HepG2 (cell line): ENCODE measurements around the gene PARD3. TPM values are rescaled to one million over a fixed set of nuclear protein-coding genes. Genes with fewer than 3 reads are reported as not detected.

ENCODE experiments used
- ADNP ChIP-seq: sonication (generic); formaldehyde crosslinking; IDR thresholded peaks from 2 replicates; pipeline ENCODE4 v1.4.0; 2020; ENCODE audit warnings: missing genetic modification reagents
- CREB1 ChIP-seq, 2 experiments: fragments of 450-650 bp in 1 of 2; IDR thresholded peaks; 2 replicates each; pipeline ENCODE4 v1.6.1; 2016 to 2017; ENCODE audit warnings: control low read depth in 1 of 2, mild to moderate bottlenecking in 1 of 2, missing compliant biosample characterization in 1 of 2, missing genetic modification characterization in 1 of 2
- GATA4 ChIP-seq: sonication (generic); IDR thresholded peaks from 2 replicates; pipeline ENCODE4 v1.6.1; 2016; ENCODE audit warnings: antibody characterized with exemption, low read depth, borderline replicate concordance
- MBD4 ChIP-seq: IDR thresholded peaks from 2 replicates; pipeline ENCODE4 v1.6.1; 2012; ENCODE audit warnings: low read length, inconsistent platforms, borderline replicate concordance
- NCOA5 ChIP-seq: sonication (generic); formaldehyde crosslinking; IDR thresholded peaks from 2 replicates; pipeline ENCODE4 v1.4.0; 2020; ENCODE audit warnings: missing genetic modification reagents
- SOX6 ChIP-seq, 2 experiments: fragments of 450-650 bp in 1 of 2; sonication (generic) in 1 of 2; formaldehyde crosslinking in 1 of 2; IDR thresholded peaks; 2 replicates each; pipeline versions ENCODE4 v1.4.0 to v1.6.1; 2017 to 2020; ENCODE audit warnings: antibody characterized with exemption in 1 of 2, mild to moderate bottlenecking in 1 of 2, missing genetic modification reagents in 1 of 2
- TGIF2 ChIP-seq: IDR thresholded peaks from 2 replicates; pipeline ENCODE4 v1.6.1; 2016; ENCODE audit warnings: control low read depth, missing compliant biosample characterization
- TSC22D2 ChIP-seq: sonication (generic); formaldehyde crosslinking; IDR thresholded peaks from 2 replicates; pipeline ENCODE4 v1.5.1; 2020; ENCODE audit warnings: missing genetic modification reagents, mild to moderate bottlenecking, borderline replicate concordance
- ZHX2 ChIP-seq, 2 experiments: sonication (generic) in 1 of 2; formaldehyde crosslinking in 1 of 2; IDR thresholded peaks; 2 replicates each; pipeline versions ENCODE4 v1.6.1 to v1.9.0; 2014 to 2022; ENCODE audit warnings: antibody characterized with exemption in 1 of 2, borderline replicate concordance in 1 of 2, inconsistent platforms in 1 of 2, low read depth in 1 of 2, missing genetic modification reagents in 1 of 2
- ZNF329 ChIP-seq: sonication (generic); formaldehyde crosslinking; IDR thresholded peaks from 2 replicates; pipeline ENCODE4 v1.9.0; 2021; ENCODE audit warnings: low read depth, mild to moderate bottlenecking, missing genetic modification reagents
- ZNF367 ChIP-seq: sonication (generic); formaldehyde crosslinking; IDR thresholded peaks from 2 replicates; pipeline ENCODE4 v1.4.0; 2020; ENCODE audit warnings: missing genetic modification reagents, borderline replicate concordance
- polyA plus RNA-seq, 8 experiments: library from polyadenylated mRNA; depleted of rRNA in 3 of 8; stranded (reverse) in 7 of 8; unstranded in 1 of 8; fragments of >200 nt; fragmentation: Illumina TruSeq in 4 of 8; extraction: Trizol in 4 of 8; gene quantifications; 2 replicates each; pipeline versions ENCODE4 v1.2.1 to v1.2.3, GENCODE V29; 2011 to 2016; ENCODE audit warnings: low read depth in 4 of 8, missing spikeins in 1 of 8, mixed read lengths in 1 of 8; ENCODE audit not compliant: insufficient read depth in 1 of 8
- total RNA-seq, 5 experiments: library from RNA; depleted of rRNA; stranded (reverse); fragments of >200 nt; fragmentation: Illumina TruSeq; extraction: Trizol; gene quantifications; 2 replicates each; pipeline ENCODE4 v1.2.3, GENCODE V29; 2016; ENCODE audit warnings: low read depth in 1 of 5
- TF ChIP-seq, protein P1 (sequence below): sonication (generic); formaldehyde crosslinking; IDR thresholded peaks from 2 replicates; pipeline ENCODE4 v1.5.1; 2020; ENCODE audit warnings: mild to moderate bottlenecking, missing genetic modification reagents, borderline replicate concordance
- TF ChIP-seq, protein P2 (sequence below): sonication (generic); formaldehyde crosslinking; IDR thresholded peaks from 2 replicates; pipeline ENCODE4 v1.4.0; 2020; ENCODE audit warnings: missing genetic modification reagents, mild to moderate bottlenecking, borderline replicate concordance

The PARD3 gene
- total and polyA plus RNA-seq, 2 of the 13 experiments (the other 11 are each of a cell fraction or from before 2014, with no cell fraction given): 40.9 to 60.0 TPM

GRCh38 chr10:34231441-34232180 is 583.5 kb downstream of the PARD3 start (continued):
- TF ChIP-seq CREB1 (IDR thresholded peaks at IDR 0.05): peak; percentile 22; the same call in 1 of the 2 replicates
- TF ChIP-seq CREB1 (CRISPR knock-in tag; IDR thresholded peaks at IDR 0.05): peak; percentile 57; the same call in 1 of the 2 replicates
- TF ChIP-seq ZHX2 (IDR thresholded peaks at IDR 0.05; ENCODE audit: low read depth): peak; percentile 49; the same call in 1 of the 2 replicates
- TF ChIP-seq ZHX2 (CRISPR knock-in tag; IDR thresholded peaks at IDR 0.05; ENCODE audit: borderline replicate concordance): no peak
- no peak for TF ChIP-seq SOX6 (IDR thresholded peaks at IDR 0.05)
- peak; percentile 73 for TF ChIP-seq SOX6 (CRISPR knock-in tag; IDR thresholded peaks at IDR 0.05)
- TF ChIP-seq GATA4: peak; percentile 66
- TF ChIP-seq TGIF2 (CRISPR knock-in tag): peak; percentile 80; the same call in 1 of the 2 replicates
- no peak for TF ChIP-seq ADNP (CRISPR knock-in tag)
- no peak for TF ChIP-seq ZNF367 (CRISPR knock-in tag)
- TF ChIP-seq MBD4: no peak
- TF ChIP-seq ZNF329 (CRISPR knock-in tag): no peak
- TF ChIP-seq, protein P1, sequence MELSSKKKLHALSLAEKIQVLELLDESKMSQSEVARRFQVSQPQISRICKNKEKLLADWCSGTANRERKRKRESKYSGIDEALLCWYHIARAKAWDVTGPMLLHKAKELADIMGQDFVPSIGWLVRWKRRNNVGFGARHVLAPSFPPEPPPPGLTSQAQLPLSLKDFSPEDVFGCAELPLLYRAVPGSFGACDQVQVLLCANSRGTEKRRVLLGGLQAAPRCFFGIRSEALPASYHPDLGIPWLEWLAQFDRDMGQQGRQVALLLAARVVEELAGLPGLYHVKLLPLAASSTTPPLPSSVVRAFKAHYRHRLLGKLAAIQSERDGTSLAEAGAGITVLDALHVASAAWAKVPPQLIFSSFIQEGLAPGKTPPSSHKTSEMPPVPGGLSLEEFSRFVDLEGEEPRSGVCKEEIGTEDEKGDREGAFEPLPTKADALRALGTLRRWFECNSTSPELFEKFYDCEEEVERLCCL (CRISPR knock-in tag): no peak
- no peak for TF ChIP-seq TSC22D2 (CRISPR knock-in tag)
- TF ChIP-seq, protein P2, sequence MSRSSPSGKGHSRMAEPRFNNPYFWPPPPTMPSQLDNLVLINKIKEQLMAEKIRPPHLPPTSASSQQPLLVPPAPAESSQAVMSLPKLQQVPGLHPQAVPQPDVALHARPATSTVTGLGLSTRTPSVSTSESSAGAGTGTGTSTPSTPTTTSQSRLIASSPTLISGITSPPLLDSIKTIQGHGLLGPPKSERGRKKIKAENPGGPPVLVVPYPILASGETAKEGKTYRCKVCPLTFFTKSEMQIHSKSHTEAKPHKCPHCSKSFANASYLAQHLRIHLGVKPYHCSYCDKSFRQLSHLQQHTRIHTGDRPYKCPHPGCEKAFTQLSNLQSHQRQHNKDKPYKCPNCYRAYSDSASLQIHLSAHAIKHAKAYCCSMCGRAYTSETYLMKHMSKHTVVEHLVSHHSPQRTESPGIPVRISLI (CRISPR knock-in tag): 0 out of 2 replicates have a peak, but pooled peaks have one; percentile 70
- TF ChIP-seq NCOA5 (CRISPR knock-in tag): no peak
